SK-N-SH treated with all-trans-retinoic acid at 6 μM for 48 hours (cell line): Measurements from ENCODE around the gene ATL3.

Experiments
- ATAC-seq: fragments of 200-7000 bp; cut with Tn5 transposase; 3 replicates; pipeline ENCODE4 v1.9.1; 2020; ENCODE audit warnings: mild to moderate bottlenecking, moderate library complexity
- ARNTL ChIP-seq: fragments of 450-650 bp; formaldehyde crosslinking; IDR thresholded peaks from 2 replicates; pipeline ENCODE4 v1.5.0; 2020; ENCODE audit warnings: low read depth, mild to moderate bottlenecking, moderate library complexity, borderline replicate concordance
- CSDC2 ChIP-seq: fragments of 250-450 bp; sonication (Bioruptor Pico); IDR thresholded peaks from 2 replicates; pipeline ENCODE4 v1.5.0; 2020; ENCODE audit warnings: mild to moderate bottlenecking, moderate library complexity
- ESRRG ChIP-seq: fragments of 250-450 bp; sonication (Bioruptor Pico); IDR thresholded peaks from 2 replicates; pipeline ENCODE4 v1.6.1; 2021; ENCODE audit warnings: mild to moderate bottlenecking
- GLIS3 ChIP-seq: fragments of 250-450 bp; sonication (Bioruptor Pico); IDR thresholded peaks from 2 replicates; pipeline ENCODE4 v1.5.0; 2020; ENCODE audit warnings: mild to moderate bottlenecking, moderate library complexity
- ISL1 ChIP-seq: fragments of 250-450 bp; sonication (Bioruptor Pico); IDR thresholded peaks from 2 replicates; pipeline ENCODE4 v2.1.2; 2022; ENCODE audit warnings: mild to moderate bottlenecking, moderate library complexity
- OSR1 ChIP-seq: fragments of 250-450 bp; sonication (Bioruptor Pico); IDR thresholded peaks from 2 replicates; pipeline ENCODE4 v1.8.0; 2022; ENCODE audit warnings: moderate library complexity, mild to moderate bottlenecking, inconsistent platforms
- PPARA ChIP-seq: fragments of 250-450 bp; sonication (Bioruptor Pico); IDR thresholded peaks from 2 replicates; pipeline ENCODE4 v1.5.0; 2020; ENCODE audit warnings: mild to moderate bottlenecking, borderline replicate concordance
- RARB ChIP-seq: fragments of 250-450 bp; sonication (Bioruptor Pico); IDR thresholded peaks from 2 replicates; pipeline ENCODE4 v1.8.0; 2021; ENCODE audit warnings: mild to moderate bottlenecking, moderate library complexity
- SNAI2 ChIP-seq: fragments of 250-450 bp; sonication (Bioruptor Pico); IDR thresholded peaks from 2 replicates; pipeline ENCODE4 v1.5.0; 2020; ENCODE audit warnings: mild to moderate bottlenecking, moderate library complexity
- TCF4 ChIP-seq: fragments of 250-450 bp; sonication (Bioruptor Pico); IDR thresholded peaks from 2 replicates; pipeline ENCODE4 v1.8.0; 2021; ENCODE audit warnings: mild to moderate bottlenecking, moderate library complexity, borderline replicate concordance
- TOX ChIP-seq: fragments of 250-450 bp; sonication (Bioruptor Pico); IDR thresholded peaks from 2 replicates; pipeline ENCODE4 v1.8.0; 2021; ENCODE audit warnings: mild to moderate bottlenecking, moderate library complexity, borderline replicate concordance
- ZC3H10 ChIP-seq: fragments of 250-450 bp; sonication (Bioruptor Pico); IDR thresholded peaks from 2 replicates; pipeline ENCODE4 v1.5.1; 2021; ENCODE audit warnings: mild to moderate bottlenecking, moderate library complexity
- ZFP3 ChIP-seq: fragments of 250-450 bp; sonication (Bioruptor Pico); IDR thresholded peaks from 2 replicates; pipeline ENCODE4 v1.5.0; 2020; ENCODE audit warnings: mild to moderate bottlenecking, moderate library complexity
- ZFP30 ChIP-seq: fragments of 450-650 bp; formaldehyde crosslinking; IDR thresholded peaks from 2 replicates; pipeline ENCODE4 v1.5.0; 2022; ENCODE audit warnings: mild to moderate bottlenecking, moderate library complexity
- ZNF565 ChIP-seq: fragments of 450-650 bp; formaldehyde crosslinking; conservative IDR thresholded peaks from 2 replicates; pipeline ENCODE4 v1.5.0; 2020; ENCODE audit warnings: low read depth, mild to moderate bottlenecking, moderate library complexity
- ZNF70 ChIP-seq: fragments of 450-650 bp; formaldehyde crosslinking; IDR thresholded peaks from 2 replicates; pipeline ENCODE4 v1.5.0; 2020; ENCODE audit warnings: mild to moderate bottlenecking, moderate library complexity
- ZNF8 ChIP-seq: fragments of 450-650 bp; formaldehyde crosslinking; IDR thresholded peaks from 2 replicates; pipeline ENCODE4 v1.5.0; 2020; ENCODE audit warnings: mild to moderate bottlenecking, moderate library complexity
- TF ChIP-seq, protein P1 (sequence below): fragments of 250-450 bp; sonication (Bioruptor Pico); IDR thresholded peaks from 2 replicates; pipeline ENCODE4 v1.5.1; 2021; ENCODE audit warnings: mild to moderate bottlenecking, moderate library complexity
- TF ChIP-seq, protein P2 (sequence below): fragments of 250-450 bp; sonication (Bioruptor Pico); IDR thresholded peaks from 2 replicates; pipeline ENCODE4 v1.8.0; 2020; ENCODE audit warnings: mild to moderate bottlenecking, moderate library complexity, borderline replicate concordance
- TF ChIP-seq, protein P3 (sequence below): fragments of 250-450 bp; sonication (Bioruptor Pico); IDR thresholded peaks from 2 replicates; pipeline ENCODE4 v1.5.0; 2020; ENCODE audit warnings: mild to moderate bottlenecking, moderate library complexity

Gene ATL3

DNA sequence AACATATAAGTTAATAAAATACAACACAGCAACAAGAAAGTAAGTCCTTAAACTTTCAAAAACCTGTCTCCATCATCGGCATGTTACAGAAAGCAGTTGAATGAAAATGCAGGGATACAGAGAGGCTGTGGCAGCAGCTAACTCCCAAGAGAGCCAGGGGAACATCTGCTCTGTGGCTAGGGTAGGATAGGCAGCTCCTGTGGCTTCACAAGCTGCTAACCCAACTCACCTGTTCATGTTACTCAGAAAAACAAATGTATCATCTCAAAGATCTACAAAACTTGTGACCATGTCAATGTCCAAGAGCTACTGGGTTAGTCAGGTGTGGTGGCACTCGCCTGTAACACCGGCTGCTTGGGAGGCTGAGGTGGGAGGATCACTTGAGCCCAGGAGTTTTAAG, 41.8 kb downstream of the ATL3 start:
- TF ChIP-seq ISL1, result no peak
- no peak for TF ChIP-seq OSR1 (CRISPR knock-in tag)
- no peak for TF ChIP-seq TCF4 (CRISPR knock-in tag)
- TF ChIP-seq ZC3H10 (CRISPR knock-in tag), result no peak
- no peak for TF ChIP-seq ARNTL
- TF ChIP-seq, protein P1, sequence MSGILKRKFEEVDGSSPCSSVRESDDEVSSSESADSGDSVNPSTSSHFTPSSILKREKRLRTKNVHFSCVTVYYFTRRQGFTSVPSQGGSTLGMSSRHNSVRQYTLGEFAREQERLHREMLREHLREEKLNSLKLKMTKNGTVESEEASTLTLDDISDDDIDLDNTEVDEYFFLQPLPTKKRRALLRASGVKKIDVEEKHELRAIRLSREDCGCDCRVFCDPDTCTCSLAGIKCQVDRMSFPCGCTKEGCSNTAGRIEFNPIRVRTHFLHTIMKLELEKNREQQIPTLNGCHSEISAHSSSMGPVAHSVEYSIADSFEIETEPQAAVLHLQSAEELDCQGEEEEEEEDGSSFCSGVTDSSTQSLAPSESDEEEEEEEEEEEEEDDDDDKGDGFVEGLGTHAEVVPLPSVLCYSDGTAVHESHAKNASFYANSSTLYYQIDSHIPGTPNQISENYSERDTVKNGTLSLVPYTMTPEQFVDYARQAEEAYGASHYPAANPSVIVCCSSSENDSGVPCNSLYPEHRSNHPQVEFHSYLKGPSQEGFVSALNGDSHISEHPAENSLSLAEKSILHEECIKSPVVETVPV (CRISPR knock-in tag), result no peak
- no peak for TF ChIP-seq CSDC2 (CRISPR knock-in tag)
- TF ChIP-seq TOX, result no peak
- TF ChIP-seq RARB, result no peak
- TF ChIP-seq GLIS3 (CRISPR knock-in tag), result no peak
- TF ChIP-seq PPARA, result no peak
- no peak for TF ChIP-seq ZNF8
- no peak for TF ChIP-seq ZFP3
- no peak for TF ChIP-seq SNAI2 (CRISPR knock-in tag)
- TF ChIP-seq ZNF70 (CRISPR knock-in tag), result no peak
- no peak for TF ChIP-seq ESRRG (CRISPR knock-in tag)
- TF ChIP-seq, protein P2, sequence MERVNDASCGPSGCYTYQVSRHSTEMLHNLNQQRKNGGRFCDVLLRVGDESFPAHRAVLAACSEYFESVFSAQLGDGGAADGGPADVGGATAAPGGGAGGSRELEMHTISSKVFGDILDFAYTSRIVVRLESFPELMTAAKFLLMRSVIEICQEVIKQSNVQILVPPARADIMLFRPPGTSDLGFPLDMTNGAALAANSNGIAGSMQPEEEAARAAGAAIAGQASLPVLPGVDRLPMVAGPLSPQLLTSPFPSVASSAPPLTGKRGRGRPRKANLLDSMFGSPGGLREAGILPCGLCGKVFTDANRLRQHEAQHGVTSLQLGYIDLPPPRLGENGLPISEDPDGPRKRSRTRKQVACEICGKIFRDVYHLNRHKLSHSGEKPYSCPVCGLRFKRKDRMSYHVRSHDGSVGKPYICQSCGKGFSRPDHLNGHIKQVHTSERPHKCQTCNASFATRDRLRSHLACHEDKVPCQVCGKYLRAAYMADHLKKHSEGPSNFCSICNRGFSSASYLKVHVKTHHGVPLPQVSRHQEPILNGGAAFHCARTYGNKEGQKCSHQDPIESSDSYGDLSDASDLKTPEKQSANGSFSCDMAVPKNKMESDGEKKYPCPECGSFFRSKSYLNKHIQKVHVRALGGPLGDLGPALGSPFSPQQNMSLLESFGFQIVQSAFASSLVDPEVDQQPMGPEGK (CRISPR knock-in tag), result no peak
- no peak for TF ChIP-seq ZNF565 (CRISPR knock-in tag)
- TF ChIP-seq, all 23 proteins: peak for 0
- no peak for ATAC-seq

DNA sequence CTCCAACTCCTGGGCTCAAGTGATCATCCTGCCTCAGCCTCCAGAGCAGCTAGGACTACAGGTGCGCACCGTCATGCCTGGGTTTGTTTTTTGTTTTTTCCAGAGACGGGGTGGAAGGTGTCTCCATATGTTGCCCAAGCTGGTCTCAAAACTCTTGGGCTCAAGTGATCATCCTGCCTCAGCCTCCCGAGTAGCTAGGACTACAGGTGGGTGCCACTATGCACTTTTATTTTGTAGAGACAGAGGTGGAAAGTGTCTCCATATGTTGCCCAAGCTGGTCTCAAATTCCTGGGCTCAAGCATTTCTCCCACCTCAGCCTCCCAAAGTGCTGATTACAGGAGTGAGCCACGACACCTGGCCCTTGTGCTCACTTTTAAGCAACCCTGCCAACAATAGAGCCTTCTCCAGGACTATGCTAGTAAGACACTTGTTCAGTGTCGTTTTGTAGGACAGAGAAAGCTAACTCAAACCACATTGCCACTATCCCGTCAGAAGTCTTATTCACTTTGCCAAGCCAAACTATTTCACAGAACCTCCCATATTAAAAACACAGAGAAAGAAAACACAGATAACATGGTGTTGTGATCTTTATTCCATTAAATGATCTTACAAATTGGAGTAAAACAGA, 47.5 kb downstream of the ATL3 start:
- ATAC-seq, result peak; percentile 51
- TF ChIP-seq, protein P3, sequence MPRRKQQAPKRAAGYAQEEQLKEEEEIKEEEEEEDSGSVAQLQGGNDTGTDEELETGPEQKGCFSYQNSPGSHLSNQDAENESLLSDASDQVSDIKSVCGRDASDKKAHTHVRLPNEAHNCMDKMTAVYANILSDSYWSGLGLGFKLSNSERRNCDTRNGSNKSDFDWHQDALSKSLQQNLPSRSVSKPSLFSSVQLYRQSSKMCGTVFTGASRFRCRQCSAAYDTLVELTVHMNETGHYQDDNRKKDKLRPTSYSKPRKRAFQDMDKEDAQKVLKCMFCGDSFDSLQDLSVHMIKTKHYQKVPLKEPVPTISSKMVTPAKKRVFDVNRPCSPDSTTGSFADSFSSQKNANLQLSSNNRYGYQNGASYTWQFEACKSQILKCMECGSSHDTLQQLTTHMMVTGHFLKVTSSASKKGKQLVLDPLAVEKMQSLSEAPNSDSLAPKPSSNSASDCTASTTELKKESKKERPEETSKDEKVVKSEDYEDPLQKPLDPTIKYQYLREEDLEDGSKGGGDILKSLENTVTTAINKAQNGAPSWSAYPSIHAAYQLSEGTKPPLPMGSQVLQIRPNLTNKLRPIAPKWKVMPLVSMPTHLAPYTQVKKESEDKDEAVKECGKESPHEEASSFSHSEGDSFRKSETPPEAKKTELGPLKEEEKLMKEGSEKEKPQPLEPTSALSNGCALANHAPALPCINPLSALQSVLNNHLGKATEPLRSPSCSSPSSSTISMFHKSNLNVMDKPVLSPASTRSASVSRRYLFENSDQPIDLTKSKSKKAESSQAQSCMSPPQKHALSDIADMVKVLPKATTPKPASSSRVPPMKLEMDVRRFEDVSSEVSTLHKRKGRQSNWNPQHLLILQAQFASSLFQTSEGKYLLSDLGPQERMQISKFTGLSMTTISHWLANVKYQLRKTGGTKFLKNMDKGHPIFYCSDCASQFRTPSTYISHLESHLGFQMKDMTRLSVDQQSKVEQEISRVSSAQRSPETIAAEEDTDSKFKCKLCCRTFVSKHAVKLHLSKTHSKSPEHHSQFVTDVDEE (CRISPR knock-in tag), result no peak
- TF ChIP-seq ISL1 (no peak), ESRRG (CRISPR knock-in tag) (0 out of 2 replicates have a peak, but pooled peaks have one; percentile 38)

DNA sequence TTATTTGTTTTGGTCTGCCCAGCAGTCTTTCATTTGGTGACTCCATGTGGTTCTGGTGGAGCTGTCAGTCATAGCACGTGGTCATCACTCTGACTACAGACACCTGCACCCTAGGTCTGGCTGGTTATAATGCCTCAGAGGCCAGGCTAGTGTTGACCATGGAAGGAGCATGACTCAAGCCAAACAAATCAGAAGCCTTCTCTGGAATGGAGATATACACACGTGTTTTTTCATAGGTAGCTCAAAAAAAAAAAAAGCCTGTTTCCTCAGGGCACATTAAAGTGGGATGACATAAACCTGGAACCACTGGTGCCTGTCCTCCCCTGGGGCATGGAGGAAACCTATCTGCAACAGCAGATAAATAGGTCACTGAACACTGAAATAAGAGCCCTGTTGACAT, 48.9 kb downstream of the ATL3 start:
- TF ChIP-seq ZFP30 (CRISPR knock-in tag) (no peak), RARB (no peak), PPARA (no peak)
- TF ChIP-seq, protein P1 (CRISPR knock-in tag), result no peak
- TF ChIP-seq, protein P3 (CRISPR knock-in tag), result no peak
- TF ChIP-seq, all 23 proteins: peak for 0
- no peak for ATAC-seq
